NCI-H748 treated with DMSO at 0.1 percent for 48 hours (cell line): Measurements from ENCODE around the gene SLC8B1.
A peak's percentile ranks its signal among the peaks of the same experiment; 100 is the strongest.

Experiments used
- DNase-seq: peaks from one replicate; lab custom pipeline; 2025; lab: John Stamatoyannopoulos, UW

SLC8B1 gene

GRCh38 chr12:113318900-113319628 is 15.8 kb downstream of the SLC8B1 start:
- DNase-seq, result no peak

GRCh38 chr12:113318046-113318656 is 16.8 kb downstream of the SLC8B1 start:
- no peak for DNase-seq

- DNase-seq, result no peak
These were observed 17.8 kb downstream of the SLC8B1 start for GRCh38 chr12:113317122-113317521.

GRCh38 chr12:113316155-113316554 is 18.8 kb downstream of the SLC8B1 start:
- no peak for DNase-seq

GRCh38 chr12:113315358-113315757 is 19.6 kb downstream of the SLC8B1 start:
- no peak for DNase-seq

- no peak for DNase-seq
These were observed 20.8 kb downstream of the SLC8B1 start for GRCh38 chr12:113314121-113314529.

GRCh38 chr12:113310489-113310888 is 24.4 kb downstream of the SLC8B1 start:
- peak; percentile 1 for DNase-seq

GRCh38 chr12:113306382-113306781 is 28.5 kb downstream of the SLC8B1 start:
- no peak for DNase-seq

GRCh38 chr12:113305281-113305856 is 29.5 kb downstream of the SLC8B1 start:
- no peak for DNase-seq

- peak; percentile 8 for DNase-seq
These were observed 31.8 kb downstream of the SLC8B1 start for GRCh38 chr12:113302886-113303640.

GRCh38 chr12:113302466-113302865 is 32.4 kb downstream of the SLC8B1 start:
- no peak for DNase-seq

- no peak for DNase-seq
These were observed 33.1 kb downstream of the SLC8B1 start for GRCh38 chr12:113301811-113302210.

- DNase-seq, result no peak
These were observed 35.2 kb downstream of the SLC8B1 start for GRCh38 chr12:113299619-113300237.

GRCh38 chr12:113298861-113299545 is 35.9 kb downstream of the SLC8B1 start:
- no peak for DNase-seq

GRCh38 chr12:113298472-113298817 is 36.5 kb downstream of the SLC8B1 start:
- no peak for DNase-seq

GRCh38 chr12:113297621-113298471 is 37.1 kb downstream of the SLC8B1 start:
- no peak for DNase-seq

GRCh38 chr12:113297214-113297587 is 37.7 kb downstream of the SLC8B1 start:
- DNase-seq, result no peak

- DNase-seq, result no peak
These were observed 38.2 kb downstream of the SLC8B1 start for GRCh38 chr12:113296557-113297213.

GRCh38 chr12:113295886-113296556 is 38.9 kb downstream of the SLC8B1 start:
- no peak for DNase-seq

- DNase-seq, result no peak
These were observed 41.8 kb downstream of the SLC8B1 start for GRCh38 chr12:113293100-113293499.
